NCI-H774 (cell line): ENCODE results near the gene FAM174B.

ENCODE experiments used
- DNase-seq: peaks from one replicate; lab custom pipeline; 2025; lab: John Stamatoyannopoulos, UW

The FAM174B gene

DNA sequence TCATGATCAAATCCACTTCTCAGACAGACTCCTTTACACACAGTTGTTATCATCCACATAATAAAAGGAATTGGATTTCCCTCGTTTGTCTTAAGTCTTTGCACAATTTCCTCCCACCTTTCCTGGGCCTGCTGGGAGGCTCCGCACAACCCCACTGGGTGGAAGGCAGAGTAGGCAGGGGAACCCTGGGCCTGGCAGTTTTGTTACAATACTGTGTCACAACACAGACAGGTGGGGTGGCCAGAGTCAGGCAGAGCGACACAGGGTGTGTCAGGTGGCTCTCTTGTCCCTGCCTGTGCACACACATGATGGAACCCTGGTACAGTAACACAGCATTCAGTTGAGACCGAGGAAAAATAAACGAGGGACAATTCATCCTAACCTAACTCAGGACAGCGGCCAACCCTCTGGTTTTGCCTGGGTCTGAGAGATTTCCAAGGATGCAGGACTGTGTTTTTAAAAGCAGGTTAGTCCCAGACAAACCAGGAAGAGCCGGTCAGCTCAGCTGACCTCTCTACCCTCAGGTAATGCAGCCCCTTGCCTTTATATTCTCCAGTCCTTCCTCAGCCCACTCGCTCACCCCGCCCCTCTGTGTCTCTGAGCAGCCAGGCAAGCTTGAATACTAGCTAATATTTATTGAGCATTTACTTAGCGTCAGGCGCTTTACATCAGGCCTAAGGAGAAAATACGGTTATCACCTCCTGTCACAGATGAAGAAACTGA lies 8.8 kb upstream of the FAM174B start:
- DNase-seq: no peak

DNA sequence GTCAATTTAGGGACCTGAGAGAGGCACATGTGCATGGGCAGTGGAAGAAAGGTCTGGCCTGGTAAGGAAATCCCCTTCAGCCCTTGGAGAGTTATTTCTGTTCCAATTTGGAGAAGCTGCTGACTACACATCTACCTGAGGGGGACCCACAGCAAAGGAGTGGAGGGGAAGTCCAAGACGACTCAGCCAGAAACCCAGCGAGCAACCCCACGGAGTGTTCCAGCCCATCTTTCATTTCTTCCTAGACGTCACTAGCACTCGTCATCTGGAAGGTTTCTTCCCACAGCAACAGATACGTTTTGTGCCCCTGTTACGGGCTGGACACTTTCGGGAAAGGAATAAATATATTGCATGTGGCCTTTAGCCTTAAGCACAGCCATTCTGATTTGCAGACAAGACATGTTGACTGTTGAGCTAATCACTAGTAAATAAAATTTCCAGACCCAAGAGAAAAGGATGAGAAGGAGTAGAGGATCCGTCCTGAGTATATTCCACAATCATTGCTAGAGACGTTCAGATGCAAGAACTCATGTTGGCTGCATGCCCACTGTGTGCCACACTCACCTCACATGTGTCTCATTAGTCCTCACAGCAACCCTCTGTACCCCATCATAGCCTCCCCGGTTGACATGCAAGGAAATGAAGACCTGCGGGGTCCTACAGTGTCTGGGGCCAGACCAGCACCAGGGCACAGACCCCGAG lies 7.8 kb upstream of the FAM174B start:
- no peak for DNase-seq

DNA sequence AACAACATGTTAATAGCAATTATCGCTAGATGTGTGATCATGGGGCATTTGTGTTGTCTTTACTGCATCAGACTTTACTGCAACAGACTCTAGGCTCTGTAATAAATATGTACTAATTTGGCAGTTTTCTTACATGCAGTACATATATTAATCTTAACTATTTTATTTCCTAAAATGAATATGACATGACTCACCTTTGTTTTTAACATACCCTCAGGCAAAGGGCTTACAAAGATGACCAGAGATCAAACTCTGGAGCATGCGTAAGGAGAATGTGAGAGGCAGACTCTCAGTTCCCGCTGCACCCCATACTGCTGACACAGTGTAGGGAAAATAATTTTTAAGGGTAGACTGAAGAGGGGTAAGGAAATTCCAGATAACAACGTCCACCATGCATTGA lies 7.2 kb upstream of the FAM174B start:
- DNase-seq: no peak

DNA sequence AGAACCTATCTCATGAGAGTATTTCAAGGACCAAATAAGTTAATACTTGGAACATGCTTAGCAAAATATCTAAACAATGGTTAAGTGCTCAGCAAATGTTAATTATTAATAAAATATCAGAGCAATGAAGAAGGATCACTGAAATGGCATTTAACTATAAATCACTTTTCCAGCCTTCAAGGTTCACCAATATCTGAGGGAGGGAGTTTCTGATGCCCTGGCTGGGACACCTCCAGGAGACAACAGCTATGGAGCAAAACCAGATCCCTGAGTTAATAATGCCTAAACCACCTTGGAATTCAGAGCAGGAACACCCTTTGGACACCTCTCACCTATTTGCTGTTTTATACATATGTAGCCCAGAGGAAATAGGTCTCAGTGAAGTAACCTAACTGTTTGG lies 6.4 kb upstream of the FAM174B start:
- no peak for DNase-seq

DNA sequence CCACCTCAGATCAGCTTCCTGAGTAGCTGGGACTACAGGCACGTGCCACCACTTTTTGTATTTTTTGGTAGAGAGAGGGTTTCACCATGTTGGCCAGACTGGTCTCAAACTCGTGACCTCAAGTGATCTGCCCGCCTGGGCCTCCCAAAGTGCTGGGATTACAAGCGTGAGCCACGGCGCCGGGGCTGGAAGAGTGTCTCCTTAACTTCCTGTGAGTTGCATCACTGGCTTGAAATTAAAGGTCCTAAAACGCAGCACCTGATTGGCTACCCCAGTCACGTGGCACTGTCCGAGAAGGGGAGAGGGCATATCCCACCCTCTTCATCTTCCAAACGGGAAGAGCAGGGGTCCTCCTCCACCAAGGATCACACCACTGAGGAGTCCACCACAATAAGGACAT lies 5.5 kb upstream of the FAM174B start:
- no peak for DNase-seq

DNA sequence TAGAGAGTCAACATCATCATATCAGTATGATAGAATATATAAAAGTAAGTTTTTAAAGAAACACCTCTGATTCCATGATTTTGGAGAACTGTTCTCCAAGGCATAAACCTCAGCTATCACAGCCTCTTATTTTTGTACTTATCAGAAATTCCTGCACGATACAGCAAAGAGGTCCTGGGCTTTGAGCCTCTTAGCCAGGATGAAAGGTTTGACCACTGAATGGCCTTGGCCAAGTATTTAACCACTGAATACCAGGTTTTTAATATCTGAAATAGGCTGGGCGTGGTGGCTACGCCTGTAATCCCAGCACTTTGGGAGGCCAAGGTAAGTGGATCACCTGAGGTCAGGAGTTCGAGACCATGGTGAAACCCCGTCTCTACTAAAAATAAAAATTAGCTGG lies 1.9 kb upstream of the FAM174B start:
- no peak for DNase-seq

DNA sequence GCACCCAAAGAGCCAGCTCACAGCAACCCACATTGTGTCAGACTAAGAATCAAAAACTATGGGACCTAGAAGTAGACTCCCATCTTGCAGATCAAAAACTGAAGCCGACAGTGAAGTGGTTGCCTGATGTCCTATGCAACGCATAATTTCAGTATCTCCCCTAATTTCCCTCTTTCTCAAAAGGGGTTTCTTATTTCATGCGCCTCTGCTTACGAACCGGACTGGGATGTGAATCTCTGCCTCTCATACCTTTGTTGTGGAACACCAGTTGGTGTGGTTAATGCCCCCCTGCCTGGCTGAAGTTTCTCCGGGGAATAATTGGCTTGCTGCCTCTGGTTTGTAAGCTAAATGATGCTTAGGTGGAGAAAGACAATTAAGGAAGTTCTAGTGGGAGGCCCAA lies 514 bp upstream of the FAM174B start:
- DNase-seq: no peak

DNA sequence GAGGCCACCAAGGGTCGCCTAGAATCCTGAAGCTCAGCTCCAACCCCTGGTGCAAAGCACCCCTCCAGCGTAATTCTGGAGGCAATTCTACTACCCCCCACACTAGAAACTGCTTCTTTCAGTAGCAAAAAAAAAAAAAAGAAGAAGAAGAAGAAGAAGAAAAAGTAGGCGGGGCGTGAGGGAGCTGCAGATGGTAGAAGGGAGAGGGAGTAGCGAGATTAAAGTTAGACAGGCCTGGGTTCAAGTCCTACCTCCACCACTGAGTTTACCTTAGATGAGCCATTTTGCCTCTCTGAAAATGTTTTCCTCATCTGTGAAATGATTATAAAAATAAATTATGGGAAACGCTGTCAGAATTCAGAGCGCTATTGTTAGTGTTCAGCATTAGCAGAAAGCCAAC lies 913 bp downstream of the FAM174B start:
- no peak for DNase-seq

DNA sequence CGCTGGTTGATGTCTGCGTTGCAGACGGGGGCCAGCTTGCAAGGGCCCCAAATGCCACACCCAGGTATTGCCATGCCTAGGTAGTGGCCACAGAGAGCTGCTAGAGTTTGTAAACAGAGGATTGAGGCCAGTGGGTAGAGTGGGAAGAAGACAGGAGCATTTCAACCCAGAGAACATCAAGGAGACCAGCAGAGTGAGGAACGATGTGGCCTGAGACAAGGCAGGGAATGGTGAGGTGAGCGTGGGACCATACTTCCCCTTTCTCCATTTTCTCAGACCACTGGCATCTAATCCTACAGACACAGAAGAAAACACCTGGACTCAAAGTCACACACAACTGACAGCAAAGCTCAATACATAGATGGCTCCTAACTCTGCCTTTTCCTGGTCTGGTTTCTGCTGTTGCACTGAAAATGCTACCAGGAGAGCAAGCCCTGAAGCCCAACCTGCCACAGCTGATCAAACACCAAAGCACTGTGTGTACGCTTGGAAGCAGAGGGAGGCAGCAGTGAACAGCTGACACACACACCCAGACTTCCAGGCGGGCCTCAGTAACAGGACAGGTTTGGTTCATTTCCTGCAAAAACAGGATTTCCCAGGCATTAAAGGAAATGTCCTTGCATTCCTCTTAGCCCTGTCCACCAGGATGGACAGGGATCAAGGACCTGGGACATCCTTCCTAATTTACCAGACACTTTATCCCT lies 1.6 kb downstream of the FAM174B start:
- DNase-seq: peak; percentile 73

DNA sequence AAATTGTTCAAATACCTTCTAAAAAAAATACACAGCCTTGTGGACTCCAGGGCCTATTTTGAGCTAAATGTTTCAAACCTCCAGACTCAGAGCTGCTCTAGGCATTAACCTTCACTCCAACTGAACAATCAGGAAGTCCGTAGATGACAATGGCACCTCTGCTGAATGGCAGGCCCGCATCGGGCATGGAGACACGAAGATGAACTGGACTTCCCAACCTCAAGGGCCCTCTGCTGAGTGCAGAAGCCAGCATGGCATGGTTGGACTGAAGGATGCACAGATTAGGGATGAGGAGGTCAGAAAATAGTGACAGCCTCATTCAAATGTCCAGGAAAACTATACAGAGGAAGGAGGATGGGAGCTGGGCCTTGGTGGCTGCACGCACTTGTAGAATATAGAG lies 2.2 kb downstream of the FAM174B start:
- no peak for DNase-seq

DNA sequence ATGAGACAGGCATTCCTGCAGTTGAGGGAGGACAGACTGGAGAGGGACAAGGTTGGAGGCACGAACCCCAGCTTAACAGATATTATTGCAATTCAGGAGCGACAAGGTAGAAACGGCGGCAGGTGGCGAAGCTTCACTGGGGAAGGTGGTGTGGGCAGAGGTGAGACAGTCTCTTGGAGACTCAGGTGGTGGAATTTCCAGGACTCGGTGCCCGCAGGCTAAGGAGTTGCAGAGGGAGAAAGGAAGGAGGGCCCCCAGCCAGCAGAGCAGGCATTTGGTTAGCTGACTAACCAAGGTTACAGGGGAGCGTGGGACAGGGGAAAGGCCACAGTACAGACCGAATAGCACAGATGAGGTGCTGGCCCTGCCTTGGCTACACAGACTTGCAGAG lies 3.0 kb downstream of the FAM174B start:
- DNase-seq: no peak

DNA sequence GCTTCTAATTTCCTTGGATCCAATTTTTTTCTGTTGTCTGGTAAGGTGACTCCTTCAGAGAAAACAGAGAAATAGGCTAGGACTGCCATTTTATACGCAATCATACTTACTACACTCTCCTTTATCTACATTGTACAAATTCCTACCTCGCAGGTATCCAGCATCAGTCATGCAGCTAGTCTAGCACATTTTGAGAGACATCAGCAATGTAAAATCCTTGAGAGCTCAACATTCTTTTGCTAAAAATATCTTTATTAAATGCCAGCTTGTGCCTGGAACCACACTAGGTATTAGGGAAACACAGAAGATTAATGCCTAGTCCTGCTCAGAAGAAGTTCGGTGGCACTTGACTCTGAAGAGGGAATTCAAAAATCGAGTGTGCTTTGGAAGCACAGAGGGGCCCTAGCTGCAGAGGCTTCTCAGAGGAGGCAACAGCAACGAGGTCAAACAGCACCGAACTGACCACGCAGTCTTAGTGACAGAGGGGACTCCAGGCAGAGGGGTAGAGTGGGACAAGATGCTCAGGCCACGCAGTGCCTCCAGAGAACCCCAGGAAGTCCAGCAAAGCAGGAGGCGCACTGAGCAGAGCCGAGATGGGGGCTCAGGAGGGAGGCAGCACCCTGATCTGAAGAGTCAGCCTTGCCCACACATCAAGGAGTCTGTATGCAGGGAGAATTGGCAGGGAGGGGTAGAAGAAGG lies 3.5 kb downstream of the FAM174B start:
- DNase-seq: no peak

DNA sequence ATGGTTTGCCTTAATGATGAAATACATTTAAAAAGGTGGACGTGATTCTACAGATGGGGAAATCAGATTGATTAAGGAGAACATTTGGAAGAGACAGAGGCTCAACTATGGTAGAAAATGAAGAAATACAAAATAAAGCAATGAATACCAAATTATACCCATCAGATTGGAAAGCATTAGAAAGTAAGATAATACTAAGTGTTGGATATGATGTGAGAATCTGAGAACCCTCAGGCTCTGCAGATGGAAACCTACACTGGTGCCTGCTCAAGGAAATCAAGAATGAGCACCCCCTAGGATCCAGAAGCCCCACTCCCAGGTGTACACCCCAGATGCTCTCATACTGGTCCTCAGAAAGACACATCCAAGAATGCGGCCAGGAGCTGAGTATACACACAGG lies 4.6 kb downstream of the FAM174B start:
- DNase-seq: no peak

DNA sequence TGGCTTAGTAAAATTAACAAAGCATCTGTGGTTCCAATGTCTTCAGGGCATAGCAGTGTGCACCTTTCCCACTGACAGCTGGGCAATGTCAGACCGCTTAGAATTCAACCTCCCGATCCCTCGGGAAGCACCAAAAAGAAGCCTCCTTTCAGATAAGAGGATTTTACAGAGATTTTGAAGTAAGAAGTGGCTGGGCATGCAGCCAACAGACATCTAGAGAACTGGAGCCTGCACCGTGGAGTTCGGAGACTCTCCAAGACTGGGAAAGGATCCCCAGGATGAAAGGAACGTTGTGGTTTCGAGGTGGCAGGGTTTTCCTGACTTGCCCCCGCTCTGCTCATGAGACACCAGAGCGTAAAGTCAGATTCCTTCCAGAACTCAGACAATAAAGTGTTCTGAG lies 5.3 kb downstream of the FAM174B start:
- DNase-seq: no peak

DNA sequence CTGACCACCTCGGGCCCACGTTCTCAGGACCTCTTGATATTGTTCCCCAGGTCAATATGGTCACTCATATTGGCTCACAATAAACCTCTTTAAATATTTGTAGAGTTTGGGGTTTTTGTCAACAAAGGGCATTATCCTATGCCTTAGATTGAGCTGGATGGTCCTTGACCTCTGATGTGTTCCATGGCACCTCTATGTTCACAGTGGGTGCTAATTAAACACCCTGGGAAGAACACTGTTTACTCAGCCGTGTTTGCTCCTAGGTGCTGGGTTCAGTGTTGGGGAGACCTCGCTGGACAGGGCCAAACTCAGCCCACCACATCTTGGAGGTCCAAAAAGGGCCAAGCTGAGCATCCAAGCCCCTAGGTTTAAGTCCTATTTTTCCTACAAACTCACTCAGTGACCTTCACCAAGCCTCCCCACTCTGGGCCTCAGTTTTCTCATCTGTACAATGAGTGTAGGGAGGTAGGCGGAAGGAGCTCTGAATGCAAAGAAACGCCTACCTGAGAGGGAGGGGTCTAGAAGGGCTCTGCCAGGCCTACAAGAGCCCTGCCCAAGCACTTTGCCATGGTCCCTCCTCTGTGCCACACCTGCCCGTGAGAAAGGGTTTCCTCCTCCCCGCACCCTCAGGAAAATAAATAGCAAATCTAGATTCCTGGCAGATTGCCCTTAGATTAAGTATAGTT lies 7.2 kb downstream of the FAM174B start:
- peak; percentile 76 for DNase-seq

DNA sequence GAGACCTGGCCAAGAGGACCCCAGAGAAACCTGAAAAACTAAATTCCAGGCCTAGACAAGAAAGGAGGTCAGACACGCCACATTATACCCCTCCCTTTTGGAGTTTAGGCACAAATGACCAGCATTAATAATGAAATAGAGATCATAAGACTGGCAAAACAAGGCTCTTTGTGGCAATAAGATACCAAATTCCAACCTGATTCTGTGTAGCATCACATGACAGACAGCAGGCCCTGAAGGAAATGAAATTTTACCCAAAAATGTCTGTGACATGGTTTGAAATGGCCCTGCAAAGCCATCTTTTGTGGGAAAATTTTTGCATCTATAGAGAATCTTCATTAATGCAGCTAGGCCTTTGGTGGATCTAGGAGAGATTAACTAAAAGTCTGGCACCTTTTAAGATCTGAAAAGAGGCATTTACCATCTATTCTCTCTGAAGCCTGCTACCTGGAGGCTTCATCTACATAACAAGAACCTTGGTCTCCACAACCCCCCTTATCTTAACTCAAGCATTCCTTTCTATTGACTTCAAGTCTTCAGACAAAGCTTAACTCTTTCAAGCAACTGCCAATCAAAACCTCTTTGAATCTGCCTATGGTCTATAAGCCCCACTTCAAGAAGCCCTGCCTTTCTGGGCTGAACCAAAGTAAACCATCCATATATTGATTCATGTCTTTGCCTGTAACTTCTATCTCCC lies 8.0 kb downstream of the FAM174B start:
- DNase-seq: no peak

DNA sequence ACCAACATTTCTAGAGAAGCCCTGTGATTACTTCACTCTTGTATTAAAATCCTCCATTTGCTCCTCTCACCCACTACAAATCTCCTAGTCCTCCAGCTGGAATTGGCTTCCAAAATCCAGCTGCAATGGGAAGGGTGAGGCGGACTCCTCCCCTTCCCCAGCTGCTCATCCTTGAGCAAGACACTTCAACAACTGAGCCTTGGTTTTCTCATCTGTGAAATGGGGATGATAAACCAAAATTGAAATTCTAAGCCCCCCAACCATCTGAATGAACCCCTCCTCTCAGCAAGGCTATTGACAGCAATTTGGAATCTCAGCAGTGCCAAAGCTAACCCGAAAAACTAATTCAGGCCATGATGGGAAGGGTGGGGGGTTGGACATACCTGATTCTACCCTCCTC lies 9.4 kb downstream of the FAM174B start:
- DNase-seq: no peak

DNA sequence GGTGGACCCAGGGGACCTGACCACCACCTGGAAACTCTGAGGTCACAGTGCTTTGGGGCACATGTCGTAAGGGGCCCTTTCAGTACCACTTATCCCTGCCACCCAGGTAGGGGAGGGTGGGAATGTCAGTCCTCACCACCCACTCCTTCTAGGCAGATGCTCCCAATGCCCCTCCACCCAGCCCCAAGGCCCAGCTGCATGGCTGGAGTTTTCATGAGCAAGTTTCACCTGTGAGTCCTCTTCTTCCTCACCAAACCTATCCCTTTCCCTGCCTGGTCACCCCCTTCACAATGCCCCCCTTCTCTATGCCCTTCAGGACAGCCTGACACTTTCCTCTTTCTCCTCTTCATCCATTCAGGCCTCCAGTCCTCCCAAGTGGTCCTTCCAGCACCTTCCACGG lies 9.8 kb downstream of the FAM174B start:
- DNase-seq: no peak

DNA sequence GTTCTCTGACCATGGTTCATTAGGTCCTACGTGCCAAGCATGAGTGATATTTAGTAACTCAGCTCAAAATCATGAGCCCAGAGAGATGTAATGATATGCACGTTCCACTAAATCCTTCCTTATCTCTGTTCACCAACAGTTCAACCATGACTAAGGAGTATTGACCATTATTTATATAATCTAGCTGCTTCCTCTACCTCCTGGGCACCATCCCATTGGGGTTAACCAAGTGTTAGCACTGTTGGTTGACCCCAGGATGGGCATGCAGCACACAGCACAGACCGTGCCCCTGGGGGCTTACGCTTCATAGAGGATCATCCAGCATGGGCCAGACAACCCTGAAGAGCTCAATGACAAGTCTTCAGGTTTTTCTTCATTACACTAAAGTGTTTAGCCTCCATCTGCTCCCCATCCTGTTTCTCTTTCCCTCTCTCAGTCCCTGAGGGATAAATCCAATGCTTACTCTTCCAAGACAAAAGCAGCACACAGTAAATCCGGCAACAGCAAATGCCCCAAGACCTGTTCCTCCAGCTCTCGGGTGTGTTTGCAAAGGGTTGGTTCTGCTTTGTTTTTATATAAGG lies 10.4 kb downstream of the FAM174B start:
- DNase-seq: no peak

DNA sequence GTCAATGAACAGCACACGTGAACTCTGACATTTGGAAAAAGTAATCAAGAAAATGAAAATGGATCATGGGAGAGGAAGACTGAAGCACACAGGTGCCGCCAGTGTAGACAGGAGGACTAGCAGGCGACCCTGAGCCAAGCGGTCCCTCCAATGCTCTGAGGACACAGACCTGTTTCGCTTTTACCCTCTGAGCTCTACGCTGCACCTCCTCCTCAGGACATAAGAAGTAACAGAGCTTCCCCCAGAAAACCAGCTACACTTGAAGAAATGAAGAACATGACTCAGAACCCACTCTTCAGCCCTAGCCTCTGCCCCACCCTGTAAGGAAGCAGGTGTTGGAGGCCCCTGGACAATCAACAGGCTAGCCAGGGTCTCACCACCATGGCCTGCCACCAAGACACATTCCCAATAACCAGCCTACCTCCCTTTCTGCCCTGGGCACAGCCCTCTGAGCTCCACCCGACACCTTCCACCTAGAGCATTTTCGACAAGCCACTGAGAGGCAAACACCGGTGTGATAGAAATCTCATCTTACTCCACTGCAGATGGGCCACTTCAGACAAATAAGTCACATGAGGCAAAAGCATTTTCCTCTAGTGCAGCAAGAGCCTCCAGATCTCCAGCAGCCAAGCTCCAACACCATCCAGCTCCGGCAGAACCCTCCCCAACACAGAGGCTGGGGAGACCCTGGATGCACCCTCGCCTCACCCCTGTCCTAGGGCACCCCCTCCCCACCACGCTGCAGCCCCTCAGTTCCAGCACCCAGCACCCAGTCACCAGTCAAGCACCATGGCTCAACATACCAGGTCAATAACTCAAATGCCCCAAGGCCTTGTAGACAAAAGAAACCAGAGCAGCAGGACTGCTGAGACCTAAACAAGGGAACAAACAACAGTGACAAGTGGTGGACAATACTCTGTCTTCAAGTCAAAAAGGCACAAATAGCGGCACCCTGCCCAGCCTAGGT lies 11.4 kb downstream of the FAM174B start:
- no peak for DNase-seq
